ENCODE measurements around the gene WBP2. TPM values are rescaled to one million over a fixed set of nuclear protein-coding genes. Genes with fewer than 3 reads are reported as not detected.

WBP2 gene
- total and polyA plus RNA-seq, 2 of the 8 experiments (the other 6 are each of a cell fraction or from before 2014, with no cell fraction given): 48.2 to 71.2 TPM

- POLR2A ChIA-PET (ENCODE audit: partially characterized antibody): interaction anchor here (0.5 to 12.1 kb wide), 6 partner anchors 8 to 703 kb away, joined by 3 to 143 read pairs (median 11); partner anchors contain the start of genes MRPL38, TRIM47 and UNK
- no peak for FAIRE-seq
- TF ChIP-seq POU5F1 (IDR thresholded peaks at IDR 0.05; ENCODE audit: low read depth, low read length) (no peak), RAD21 (IDR thresholded peaks at IDR 0.05 in 1 of 2, conservative IDR thresholded peaks at IDR 0.05 in 1 of 2; ENCODE audit: low read depth in 2 of 2, low read length in 2 of 2) (no peak), TEAD4 (IDR thresholded peaks at IDR 0.05; ENCODE audit: low read depth, low read length) (no peak), RFX5 (IDR thresholded peaks at IDR 0.05; ENCODE audit: borderline replicate concordance, low read depth, low read length) (no peak), CBX5 (IDR thresholded peaks at IDR 0.05; ENCODE audit: low read depth, low read length) (no peak), SIN3A (conservative IDR thresholded peaks at IDR 0.05 in 1 of 2, IDR thresholded peaks at IDR 0.05 in 1 of 2; ENCODE audit: low read depth in 1 of 2, low read length in 2 of 2) (no peak)
Observed at GRCh38 chr17:75893305-75894048, 38.3 kb upstream of the WBP2 start.

More at GRCh38 chr17:75893305-75894048, 38.3 kb upstream of the WBP2 start:
- Histone ChIP-seq H2BK12ac (ENCODE audit: low read depth, low read length) (no peak overlapping the region), H4K91ac (replicated peaks; ENCODE audit: insufficient read length, low read length) (no peak overlapping the region), H4K5ac (ENCODE audit: insufficient read length, low read depth, low read length) (no peak overlapping the region), H3K79me1 (ENCODE audit: low read depth, low read length) (peaks cover 3% of the 10 kb centered on the region; the same call in 1 of the 2 replicates), H3K27me3 (replicated peaks in 1 of 4; ENCODE audit: control insufficient read depth in 3 of 4, extremely low read depth in 1 of 4, insufficient read depth in 3 of 4, low read length in 3 of 4) (no peaks in the 10 kb centered on the region), H3K79me2 (ENCODE audit: control insufficient read depth in 1 of 2, insufficient read depth in 2 of 2, low read length in 2 of 2) (peaks cover 0 to 15% of the 10 kb centered on the region in 2 experiments; a peak in 1 of 4 replicates), H4K8ac (ENCODE audit: extremely low read depth, insufficient read depth, low read length) (no peak overlapping the region; the same call in 1 of the 2 replicates), H4K20me1 (replicated peaks in 1 of 2; ENCODE audit: control insufficient read depth in 1 of 2, insufficient read depth in 2 of 2, low read length in 2 of 2) (peaks cover under 1 to 12% of the 10 kb centered on the region in 2 experiments), H2BK15ac (ENCODE audit: low read length) (no peak overlapping the region), H2AK5ac (ENCODE audit: low read depth, low read length) (peak overlapping the region; percentile 56; the same call in 1 of the 2 replicates), H3K4me1 (replicated peaks in 1 of 4; ENCODE audit: control insufficient read depth in 3 of 4, insufficient read depth in 4 of 4, low read length in 3 of 4) (peaks cover 4 to 25% (median 13%) of the 10 kb centered on the region in 4 experiments), H3K4me2 (ENCODE audit: insufficient read depth in 1 of 2, low read depth in 2 of 2, low read length in 2 of 2) (0 out of 4 replicates have a peak overlapping the region, but pooled peaks of 1 of the 2 experiments have one; percentile 88), H3K56ac (replicated peaks; ENCODE audit: insufficient read length, low read depth, low read length) (no peak overlapping the region), H3K4me3 (ENCODE audit: extremely low read depth in 1 of 4, insufficient read depth in 2 of 4, low read depth in 3 of 4, low read length in 4 of 4) (no peak overlapping the region), H3K27ac (ENCODE audit: low read depth, low read length) (no peak overlapping the region), H3K14ac (ENCODE audit: insufficient read length) (no peak overlapping the region), H2BK120ac (replicated peaks; ENCODE audit: low read depth, low read length) (no peak overlapping the region), H3K18ac (ENCODE audit: extremely low read depth, low read length) (no peak overlapping the region; the same call in 1 of the 2 replicates), H3K9me3 (ENCODE audit: insufficient read depth in 2 of 2, low read depth in 1 of 2, low read length in 1 of 2) (no peaks in the 10 kb centered on the region), H3K4ac (replicated peaks; ENCODE audit: insufficient read length, low read depth, low read length) (no peak overlapping the region), H2BK20ac (ENCODE audit: low read length) (no peak overlapping the region), H3K36me3 (ENCODE audit: control insufficient read depth in 2 of 4, insufficient read depth in 4 of 4, low read length in 3 of 4) (peaks cover 2 to 19% (median 11%) of the 10 kb centered on the region in 4 experiments; a peak in 6 of 8 replicates), H3K23me2 (ENCODE audit: low read depth, low read length) (peaks cover 8% of the 10 kb centered on the region), H2AFZ (ENCODE audit: low read length) (no peak overlapping the region), H3K9ac (replicated peaks in 1 of 4; ENCODE audit: extremely low read depth in 1 of 4, low read depth in 3 of 4, low read length in 3 of 4) (no peak overlapping the region), H2BK5ac (ENCODE audit: low read depth, low read length) (peak overlapping the region; percentile 78; the same call in 1 of the 2 replicates), H3K23ac (ENCODE audit: insufficient read length) (no peak overlapping the region)
- DNase-seq (ENCODE audit: low read depth in 1 of 2, low spot score in 2 of 2): no peak
- CTCF ChIA-PET (ENCODE audit: partially characterized antibody): interaction anchor here (0.9 to 51.3 kb wide), 11 partner anchors 8 to 115 kb away, joined by 3 to 885 read pairs (median 6); partner anchors contain the start of genes CDK3 and TRIM47
- whole genome bisulfite sequencing, 2 experiments (ENCODE audit: extremely low coverage in 1 of 2, insufficient coverage in 1 of 2, insufficient read length in 1 of 2, insufficient replicate concordance in 2 of 2, low coverage in 1 of 2, low lambda C conversion rate in 2 of 2, missing lambda C conversion rate in 1 of 2): 91% methylated on average over 13 of the region's 18 CpGs; no CpG with 5 or more reads in 1 of the 2 experiments
